HG03442 (cell line): ENCODE measurements around the gene TTC28.

Source experiments
- ATAC-seq: cut with Tn5 transposase; IDR thresholded peaks from one replicate; pipeline ENCODE4 v1.9.1; 2021; ENCODE audit warnings: mild to moderate bottlenecking, moderate library complexity; ENCODE audit not compliant: unreplicated experiment

Gene TTC28

GRCh38 chr22:28444659-28445058, 235.0 kb downstream of the TTC28 start:
- ATAC-seq: no peak

- no peak for ATAC-seq
Measured at GRCh38 chr22:28443526-28443876, 236.1 kb downstream of the TTC28 start.

- ATAC-seq: no peak
Measured at GRCh38 chr22:28442711-28443525, 236.7 kb downstream of the TTC28 start.

- no peak for ATAC-seq
Measured at GRCh38 chr22:28442264-28442710, 237.4 kb downstream of the TTC28 start.

GRCh38 chr22:28441720-28442263, 237.8 kb downstream of the TTC28 start:
- no peak for ATAC-seq

GRCh38 chr22:28440592-28441390, 238.8 kb downstream of the TTC28 start:
- ATAC-seq: no peak

GRCh38 chr22:28438183-28438768, 241.4 kb downstream of the TTC28 start:
- ATAC-seq: no peak

GRCh38 chr22:28435982-28436381, 243.7 kb downstream of the TTC28 start:
- ATAC-seq: no peak

GRCh38 chr22:28435140-28435768, 244.4 kb downstream of the TTC28 start:
- no peak for ATAC-seq

- ATAC-seq: no peak
Measured at GRCh38 chr22:28430466-28431025, 249.1 kb downstream of the TTC28 start.

- no peak for ATAC-seq
Measured at GRCh38 chr22:28429711-28430110, 249.9 kb downstream of the TTC28 start.

GRCh38 chr22:28428271-28428670, 251.4 kb downstream of the TTC28 start:
- ATAC-seq: no peak

GRCh38 chr22:28426346-28427132, 253.1 kb downstream of the TTC28 start:
- ATAC-seq: no peak

- ATAC-seq: no peak
Measured at GRCh38 chr22:28425211-28425610, 254.4 kb downstream of the TTC28 start.

GRCh38 chr22:28424427-28425080, 255.1 kb downstream of the TTC28 start:
- ATAC-seq: no peak

GRCh38 chr22:28419919-28420318, 259.7 kb downstream of the TTC28 start:
- ATAC-seq: no peak

GRCh38 chr22:28418008-28418407, 261.6 kb downstream of the TTC28 start:
- no peak for ATAC-seq

- no peak for ATAC-seq
Measured at GRCh38 chr22:28417431-28417830, 262.2 kb downstream of the TTC28 start.

GRCh38 chr22:28414913-28415312, 264.7 kb downstream of the TTC28 start:
- no peak for ATAC-seq
